Measurements from ENCODE around the gene SLC38A6.

- TF ChIP-seq CTCF (IDR thresholded peaks at IDR 0.05; ENCODE audit: poor library complexity) (no peak), EZH2 (IDR thresholded peaks at IDR 0.05; ENCODE audit: borderline replicate concordance) (no peak)
Observed at GRCh38 chr14:61090432-61091216, 109.6 kb downstream of the SLC38A6 start.
